Skeletal muscle tissue (tissue), 4 donors: ENCODE measurements around the gene NEDD4L. TPM values are rescaled to one million over a fixed set of nuclear protein-coding genes. Genes with fewer than 3 reads are reported as not detected.
A peak's percentile ranks its signal among the peaks of the same experiment; 100 is the strongest.
"Not testable (repeated sequence)": the region's sequence is repeated elsewhere in the genome, so short reads cannot be mapped to it uniquely, and the experiment has no call there.

Source experiments
- H3K27ac ChIP-seq: one replicate; pipeline ENCODE4 v1.7.0; 2013; ENCODE audit warnings: mild to moderate bottlenecking, low read depth, low read length, inconsistent platforms
- H3K27me3 ChIP-seq, 3 donors: one replicate each; pipeline ENCODE4 v1.7.0; 2013; ENCODE audit warnings: low read length in 3 of 3; ENCODE audit not compliant: control insufficient read depth in 3 of 3, insufficient read depth in 3 of 3
- H3K36me3 ChIP-seq, 3 donors: one replicate each; pipeline ENCODE4 v1.7.0; 2013; ENCODE audit warnings: low read length in 3 of 3; ENCODE audit not compliant: control insufficient read depth in 3 of 3, insufficient read depth in 3 of 3
- H3K4me1 ChIP-seq, 3 donors: one replicate each; pipeline ENCODE4 v1.7.0; 2013; ENCODE audit warnings: low read length in 3 of 3, mild to moderate bottlenecking in 3 of 3; ENCODE audit not compliant: control insufficient read depth in 3 of 3, insufficient read depth in 3 of 3
- H3K4me3 ChIP-seq, 3 donors: one replicate each; pipeline ENCODE4 v1.7.0; 2013; ENCODE audit warnings: low read length in 3 of 3
- H3K9ac ChIP-seq, 3 donors: one replicate each; pipeline ENCODE4 v1.7.0; 2013; ENCODE audit warnings: low read length in 3 of 3, mild to moderate bottlenecking in 3 of 3, moderate library complexity in 2 of 3, low read depth in 1 of 3
- H3K9me3 ChIP-seq, 3 donors: one replicate each; pipeline ENCODE4 v1.7.0; 2013; ENCODE audit warnings: low read length in 3 of 3; ENCODE audit not compliant: control insufficient read depth in 3 of 3
- total RNA-seq: library from RNA; depleted of rRNA; stranded (reverse); fragments of >200 nt; gene quantifications from one replicate; pipeline ENCODE4 v1.2.3, GENCODE V29; 2014
- donor health status: Osteomylitis.

NEDD4L gene
- total RNA-seq, result 34.4 TPM

GRCh38 chr18:58043491-58044369 lies at the start of gene NEDD4L:
Gene NEDD4L, plus strand, starts transcription at chr18:58044226. Its CDS starts 435 bp downstream, at chr18:58044661.
- no peaks in the 10 kb centered on the region for H3K9me3 ChIP-seq
- H3K4me3 ChIP-seq, result peak within 1 kb of the TSS; percentile 75 to 78 (median 76)
- peaks cover 9 to 15% (median 11%) of the 10 kb centered on the region in 3 donors for H3K4me1 ChIP-seq
- H3K36me3 ChIP-seq, result no peaks in the 10 kb centered on the region
- H3K27me3 ChIP-seq, result no peaks in the 10 kb centered on the region
- peak within 1 kb of the TSS; percentile 48 to 71 (median 51) for H3K9ac ChIP-seq
- H3K27ac ChIP-seq, result no peak within 1 kb of the TSS

- no peak overlapping the region for H3K4me3 ChIP-seq
- H3K4me1 ChIP-seq, result no peaks in the 10 kb centered on the region
- H3K27me3 ChIP-seq, result no peaks in the 10 kb centered on the region
- H3K9ac ChIP-seq, result no peak overlapping the region
- no peak overlapping the region for H3K27ac ChIP-seq
- H3K36me3 ChIP-seq, result no peaks in the 10 kb centered on the region
- H3K9me3 ChIP-seq, result no peaks in the 10 kb centered on the region
These were observed 48.7 kb upstream of the NEDD4L start for GRCh38 chr18:57995331-57995730.

- not testable (repeated sequence) for H3K9ac ChIP-seq, H3K27me3 ChIP-seq, H3K36me3 ChIP-seq, H3K27ac ChIP-seq, H3K4me1 ChIP-seq, H3K9me3 ChIP-seq, H3K4me3 ChIP-seq
These were observed 47.1 kb upstream of the NEDD4L start for GRCh38 chr18:57996894-57997293.

GRCh38 chr18:57997820-57998219 lies 46.2 kb upstream of the NEDD4L start:
- H3K4me1 ChIP-seq, result no peaks in the 10 kb centered on the region
- no peaks in the 10 kb centered on the region for H3K36me3 ChIP-seq
- H3K9ac ChIP-seq, result no peak overlapping the region
- H3K9me3 ChIP-seq, result no peaks in the 10 kb centered on the region
- H3K27ac ChIP-seq, result no peak overlapping the region
- H3K4me3 ChIP-seq, result no peak overlapping the region
- no peaks in the 10 kb centered on the region for H3K27me3 ChIP-seq

GRCh38 chr18:57998461-57998860 lies 45.6 kb upstream of the NEDD4L start:
- Histone ChIP-seq H3K9me3 (no peaks in the 10 kb centered on the region), H3K36me3 (no peaks in the 10 kb centered on the region), H3K4me1 (no peaks in the 10 kb centered on the region), H3K27me3 (no peaks in the 10 kb centered on the region), H3K4me3 (no peak overlapping the region), H3K27ac (no peak overlapping the region), H3K9ac (no peak overlapping the region)

GRCh38 chr18:58004317-58004716 lies 39.7 kb upstream of the NEDD4L start:
- Histone ChIP-seq H3K4me1 (no peaks in the 10 kb centered on the region), H3K27me3 (no peaks in the 10 kb centered on the region), H3K9me3 (no peaks in the 10 kb centered on the region), H3K4me3 (no peak overlapping the region), H3K36me3 (no peaks in the 10 kb centered on the region), H3K27ac (no peak overlapping the region), H3K9ac (no peak overlapping the region)

- H3K27me3 ChIP-seq, result no peaks in the 10 kb centered on the region
- H3K9ac ChIP-seq, result no peak overlapping the region
These were observed 39.0 kb upstream of the NEDD4L start for GRCh38 chr18:58005011-58005410.

GRCh38 chr18:58005885-58006523 lies 38.0 kb upstream of the NEDD4L start:
- no peaks in the 10 kb centered on the region for H3K36me3 ChIP-seq
- H3K9me3 ChIP-seq, result no peaks in the 10 kb centered on the region
- H3K4me1 ChIP-seq, result no peaks in the 10 kb centered on the region
- H3K4me3 ChIP-seq, result no peak overlapping the region
- H3K27ac ChIP-seq, result no peak overlapping the region
- no peak overlapping the region for H3K9ac ChIP-seq
- H3K27me3 ChIP-seq, result no peaks in the 10 kb centered on the region

More at GRCh38 chr18:58005011-58005410, 39.0 kb upstream of the NEDD4L start:
- H3K36me3 ChIP-seq, result no peaks in the 10 kb centered on the region
- no peak overlapping the region for H3K27ac ChIP-seq
- no peak overlapping the region for H3K4me3 ChIP-seq
- H3K4me1 ChIP-seq, result no peaks in the 10 kb centered on the region
- H3K9me3 ChIP-seq, result no peaks in the 10 kb centered on the region

- Histone ChIP-seq H3K27me3 (no peaks in the 10 kb centered on the region), H3K4me3 (no peak overlapping the region), H3K9me3 (no peaks in the 10 kb centered on the region), H3K4me1 (no peaks in the 10 kb centered on the region), H3K27ac (no peak overlapping the region), H3K9ac (no peak overlapping the region), H3K36me3 (no peaks in the 10 kb centered on the region)
These were observed 34.9 kb upstream of the NEDD4L start for GRCh38 chr18:58009166-58009565.

GRCh38 chr18:58010265-58010664 lies 33.8 kb upstream of the NEDD4L start:
- H3K36me3 ChIP-seq, result no peaks in the 10 kb centered on the region
- no peaks in the 10 kb centered on the region for H3K9me3 ChIP-seq
- no peak overlapping the region for H3K27ac ChIP-seq
- H3K9ac ChIP-seq, result no peak overlapping the region
- H3K4me1 ChIP-seq, result no peaks in the 10 kb centered on the region
- H3K4me3 ChIP-seq, result no peak overlapping the region
- H3K27me3 ChIP-seq, result no peaks in the 10 kb centered on the region
